ENCODE data around the gene DOLPP1.

GRCh38 chr9:129053020-129053419 lies 27.9 kb upstream of the DOLPP1 start:
- TF ChIP-seq POLR2A (IDR thresholded peaks at IDR 0.05; ENCODE audit: low read length) = no peak
- no peak for TF ChIP-seq GATA1 (IDR thresholded peaks at IDR 0.05; ENCODE audit: low read depth, low read length)
